Glutamatergic neuron (in vitro differentiated cells): ENCODE measurements around the gene RPL6. TPM values are rescaled to one million over a fixed set of nuclear protein-coding genes. Genes with fewer than 3 reads are reported as not detected.

Experiments used
- DNase-seq: peaks from one replicate; pipeline ENCODE4 v3.0.0; 2022
- H3K27ac Mint-ChIP-seq: one replicate; pipeline ENCODE4 v1.8.0; 2020; ENCODE audit warnings: mild to moderate bottlenecking, mixed read lengths, inconsistent platforms; ENCODE audit not compliant: unreplicated experiment
- H3K27me3 Mint-ChIP-seq: one replicate; pipeline ENCODE4 v1.8.0; 2020; ENCODE audit warnings: mild to moderate bottlenecking, moderate library complexity, mixed read lengths, inconsistent platforms; ENCODE audit not compliant: unreplicated experiment
- H3K36me3 Mint-ChIP-seq: one replicate; pipeline ENCODE4 v1.8.0; 2020; ENCODE audit warnings: mild to moderate bottlenecking, mixed read lengths, inconsistent platforms; ENCODE audit not compliant: unreplicated experiment
- H3K4me1 Mint-ChIP-seq: one replicate; pipeline ENCODE4 v1.8.0; 2020; ENCODE audit warnings: mild to moderate bottlenecking, low read depth, mixed read lengths, inconsistent platforms; ENCODE audit not compliant: unreplicated experiment
- H3K4me3 Mint-ChIP-seq: one replicate; pipeline ENCODE4 v1.8.0; 2020; ENCODE audit warnings: mild to moderate bottlenecking, mixed read lengths, inconsistent platforms; ENCODE audit not compliant: unreplicated experiment
- H3K9me3 Mint-ChIP-seq: one replicate; pipeline ENCODE4 v1.8.0; 2020; ENCODE audit warnings: mild to moderate bottlenecking, moderate library complexity, mixed read lengths, inconsistent platforms; ENCODE audit not compliant: unreplicated experiment
- CTCF ChIP-seq: fragments of 200-600 bp; sonication (generic); IDR thresholded peaks from one replicate; pipeline ENCODE4 v1.5.0; 2021; ENCODE audit not compliant: partially characterized antibody, unreplicated experiment
- total RNA-seq: library from RNA; stranded (reverse); fragmentation: NEBNext Ultra II Directional; extraction: Animal tissue kit (Norgen Biotek cat#: 25700); gene quantifications from one replicate; pipeline ENCODE4 v1.2.1, GENCODE V29; 2021; ENCODE audit not compliant: unreplicated experiment

RPL6 gene
- total RNA-seq, 1 donor from 2014 or later: 967 TPM

DNA sequence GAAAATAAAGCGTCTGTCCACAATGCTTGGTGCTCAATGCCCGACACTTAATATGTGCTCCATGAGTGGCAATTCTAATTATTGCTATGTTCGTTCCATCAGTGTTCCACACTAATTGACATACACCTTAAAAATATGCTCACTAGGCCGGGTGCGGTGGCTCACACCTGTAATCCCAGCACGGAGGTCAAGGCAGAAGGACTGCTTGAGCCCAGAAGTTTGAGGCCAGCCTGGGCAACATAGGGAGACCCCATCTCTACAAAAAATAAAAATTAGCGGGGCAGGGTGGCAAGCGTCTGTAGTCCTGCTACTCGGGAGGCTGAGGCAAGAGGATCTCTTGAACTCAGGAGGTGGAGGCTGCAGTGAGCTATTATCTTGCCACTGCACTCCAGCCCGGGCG, 26.5 kb downstream of the RPL6 start:
- no peak for DNase-seq
- Mint-ChIP-seq H3K4me3 (peak overlapping the region; percentile 86), H3K27ac (peak overlapping the region; percentile 91), H3K36me3 (no peaks in the 10 kb centered on the region), H3K27me3 (peaks cover 12% of the 10 kb centered on the region), H3K4me1 (peaks cover 32% of the 10 kb centered on the region), H3K9me3 (peaks cover 15% of the 10 kb centered on the region)
- no peak for TF ChIP-seq CTCF

- H3K9me3 Mint-ChIP-seq: peaks cover 15% of the 10 kb centered on the region
- TF ChIP-seq CTCF: no peak
- peak within 1 kb of the TSS; percentile 99 for H3K27ac Mint-ChIP-seq
- DNase-seq: peak; percentile 99
- H3K4me1 Mint-ChIP-seq: peaks cover 30% of the 10 kb centered on the region
- H3K36me3 Mint-ChIP-seq: no peaks in the 10 kb centered on the region
- H3K4me3 Mint-ChIP-seq: peak within 1 kb of the TSS; percentile 100
- H3K27me3 Mint-ChIP-seq: peaks cover 12% of the 10 kb centered on the region
Observed at GRCh38 chr12:112381883-112382796, 27.3 kb downstream of the RPL6 start, which contains the start of gene HECTD4. Gene HECTD4, minus strand, starts transcription at chr12:112382431. Its CDS starts 303 bp downstream, at chr12:112382128.

- no peak for TF ChIP-seq CTCF
- peaks cover 23% of the 10 kb centered on the region for H3K4me1 Mint-ChIP-seq
- H3K9me3 Mint-ChIP-seq: peaks cover 14% of the 10 kb centered on the region
- peak overlapping the region; percentile 99 for H3K27ac Mint-ChIP-seq
- H3K4me3 Mint-ChIP-seq: peak overlapping the region; percentile 100
- DNase-seq: peak; percentile 72
- peaks cover 12% of the 10 kb centered on the region for H3K27me3 Mint-ChIP-seq
- H3K36me3 Mint-ChIP-seq: no peaks in the 10 kb centered on the region
Observed at GRCh38 chr12:112381406-112381882, 28.0 kb downstream of the RPL6 start.

DNA sequence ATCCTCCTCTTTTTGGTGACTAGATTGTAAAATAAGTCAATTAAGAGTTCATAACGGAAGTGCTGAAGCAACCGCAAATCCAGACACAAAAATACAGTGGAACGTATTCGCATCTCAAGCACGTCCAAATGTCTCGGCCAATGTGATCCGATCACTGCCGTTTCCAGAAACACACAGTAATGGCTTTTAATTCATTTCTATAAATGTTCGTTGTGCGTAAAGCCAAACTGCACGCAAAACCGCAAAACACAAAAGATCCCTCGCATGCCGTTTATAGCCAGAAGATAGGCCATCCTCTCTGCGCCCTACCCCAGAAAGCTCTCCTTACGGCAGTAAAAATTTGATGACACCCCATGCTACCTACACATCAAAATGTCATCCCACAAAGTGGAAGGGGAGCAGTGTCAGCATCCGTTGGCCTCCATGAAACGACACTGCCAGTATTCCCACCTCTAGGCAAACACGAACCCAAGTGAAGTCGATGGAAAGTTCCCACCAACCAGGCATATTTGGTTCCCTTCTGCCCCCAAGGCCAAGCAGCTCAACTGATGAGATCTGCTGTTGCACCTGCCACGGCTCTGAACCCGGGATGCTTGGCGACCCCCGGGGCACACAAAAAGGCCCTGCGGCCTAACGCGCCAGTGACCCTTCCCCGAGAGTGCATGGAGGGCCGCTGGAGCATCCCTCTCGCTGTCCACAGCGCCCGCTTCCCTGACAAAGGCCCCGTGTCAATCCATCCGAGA, 28.6 kb downstream of the RPL6 start:
- H3K27me3 Mint-ChIP-seq: peaks cover 12% of the 10 kb centered on the region
- peak overlapping the region; percentile 99 for H3K27ac Mint-ChIP-seq
- peak; percentile 60 for DNase-seq
- H3K9me3 Mint-ChIP-seq: peaks cover 12% of the 10 kb centered on the region
- no peak for TF ChIP-seq CTCF
- H3K4me3 Mint-ChIP-seq: peak overlapping the region; percentile 100
- H3K36me3 Mint-ChIP-seq: no peaks in the 10 kb centered on the region
- H3K4me1 Mint-ChIP-seq: peaks cover 17% of the 10 kb centered on the region

- H3K27ac Mint-ChIP-seq: no peak overlapping the region
- H3K27me3 Mint-ChIP-seq: peaks cover 1% of the 10 kb centered on the region
- peaks cover 5% of the 10 kb centered on the region for H3K36me3 Mint-ChIP-seq
- no peaks in the 10 kb centered on the region for H3K9me3 Mint-ChIP-seq
- peaks cover 6% of the 10 kb centered on the region for H3K4me1 Mint-ChIP-seq
- TF ChIP-seq CTCF: no peak
- no peak for DNase-seq
- no peak overlapping the region for H3K4me3 Mint-ChIP-seq
Observed at GRCh38 chr12:112375105-112375504, 34.3 kb downstream of the RPL6 start.
